ENCODE measurements around the gene OR2S2.
A peak's percentile ranks its signal among the peaks of the same experiment; 100 is the strongest.

OR2S2 gene

DNA sequence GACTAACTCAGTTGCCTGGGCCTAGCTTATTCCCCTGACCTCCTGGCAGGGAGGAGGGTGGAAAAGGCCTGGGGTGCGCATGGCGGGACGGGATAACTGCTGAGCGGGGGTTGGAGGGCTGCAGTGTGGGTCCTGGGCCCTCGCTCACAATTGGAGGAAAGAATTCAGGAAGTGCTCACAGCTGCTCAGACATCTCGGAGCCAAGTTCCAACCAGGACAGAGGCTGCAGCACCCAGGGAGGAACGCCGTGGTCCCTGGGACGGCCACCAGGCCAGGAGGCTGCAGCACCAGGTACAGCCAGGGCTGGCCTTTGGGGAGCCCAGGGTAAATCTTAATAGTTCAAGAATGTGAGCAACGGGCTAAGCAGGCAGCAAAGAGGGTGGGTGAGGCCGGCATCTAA is 48.7 kb downstream of the OR2S2 start, which contains the start of gene SPAAR:
Gene SPAAR (plus strand): TSS at position 217 of the 400 bp plus-strand sequence. CDS start 974 bp downstream, outside the sequence.
- no peak for DNase-seq (ENCODE audit: low spot score)

DNA sequence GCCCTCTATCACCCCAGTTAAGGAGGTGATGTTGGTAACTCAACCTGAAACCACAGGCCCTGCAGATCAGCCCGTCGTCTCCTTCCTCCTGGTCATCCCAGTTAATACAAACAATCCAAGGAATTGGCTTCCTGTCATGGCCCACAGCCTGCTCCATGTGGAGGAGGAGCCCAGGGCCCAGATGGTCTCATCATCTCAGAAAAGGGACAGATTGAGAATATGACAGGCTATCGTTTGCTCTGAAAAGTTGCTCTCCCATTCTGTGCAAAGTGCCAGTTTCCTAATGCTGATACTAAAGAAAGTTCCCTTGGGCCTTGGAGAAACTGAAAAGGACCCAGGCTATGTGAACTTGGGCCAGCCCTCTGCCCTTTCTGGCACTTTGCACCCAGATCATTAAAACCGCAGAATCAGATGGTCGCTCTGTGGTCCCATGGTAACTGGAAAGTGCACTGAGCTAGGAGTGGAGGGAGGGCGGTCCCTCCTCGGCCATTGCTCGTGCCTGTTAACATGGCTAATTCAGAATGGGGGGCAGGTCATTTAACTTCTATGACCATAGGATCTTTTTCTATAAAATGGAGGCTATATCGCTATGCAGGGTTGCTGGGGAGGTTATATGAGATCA is 49.3 kb downstream of the OR2S2 start:
- DNase-seq (ENCODE audit: low spot score), result no peak

- peak; percentile 72 for DNase-seq (ENCODE audit: low spot score)
These were observed 50.0 kb downstream of the OR2S2 start for GRCh38 chr9:35907711-35908503.
